Stomach (tissue), 4 donors: ENCODE measurements around the gene ZNF436.

Source experiments
- POLR2AphosphoS5 ChIP-seq, 3 donors: sonication (generic); formaldehyde crosslinking; IDR thresholded peaks; one replicate each; pipeline ENCODE4 v1.6.1; 2016; ENCODE audit warnings: antibody characterized with exemption in 3 of 3
- TF ChIP-seq, protein P1 (sequence below), 7 experiments: fragments of 450-650 bp in 4 of 7; fragments of 200-600 bp in 3 of 7; sonication (generic) in 3 of 7; IDR thresholded peaks; one replicate each; pipeline ENCODE4 v1.5.1; 2016 to 2019; ENCODE audit warnings: antibody characterized with exemption in 7 of 7, control low read depth in 2 of 7, mild to moderate bottlenecking in 1 of 7

DNA sequence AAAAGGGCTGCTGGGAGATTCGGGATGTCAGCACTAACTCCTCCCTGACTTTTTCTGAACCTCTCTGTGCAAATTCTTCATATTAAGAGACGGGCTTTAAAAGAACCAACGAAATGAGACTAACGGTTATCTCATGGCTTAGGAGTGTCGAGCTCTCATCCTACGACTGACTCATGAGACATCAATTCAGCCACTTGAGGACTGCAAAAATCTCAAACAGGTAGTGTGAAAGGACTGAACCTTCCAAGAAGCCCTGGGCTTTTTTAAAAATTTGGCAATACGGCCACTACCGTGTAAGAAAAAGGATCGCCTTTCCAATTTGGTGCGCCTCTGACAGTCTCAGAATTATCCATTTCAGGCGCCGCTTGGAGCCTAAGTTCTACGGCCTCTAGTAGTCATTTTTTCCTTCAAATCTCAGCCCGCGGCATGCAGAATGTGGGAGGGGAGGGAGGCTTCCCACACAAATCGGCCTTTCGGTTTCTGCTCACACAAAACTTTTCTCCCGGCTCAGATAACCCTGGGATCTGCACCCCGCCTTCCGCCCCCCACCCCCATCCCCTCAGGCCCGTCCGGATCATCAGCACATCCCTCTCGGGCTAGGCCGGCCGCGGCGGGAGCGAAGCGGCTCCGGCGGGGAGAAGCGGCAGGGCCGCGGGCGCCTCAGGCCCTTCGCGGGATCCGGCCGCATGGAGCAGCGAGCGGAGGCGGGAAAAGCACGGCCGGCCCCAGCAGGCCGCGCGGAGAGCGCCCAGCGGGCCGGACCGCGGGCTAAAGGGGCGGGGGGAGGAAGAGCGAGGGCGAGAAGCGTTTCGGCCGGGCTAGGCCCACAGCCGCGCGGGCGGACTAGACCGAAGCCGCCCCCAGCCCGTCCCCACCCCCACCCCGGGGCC lies 26.2 kb downstream of the ZNF436 start:
- TF ChIP-seq, protein P1, sequence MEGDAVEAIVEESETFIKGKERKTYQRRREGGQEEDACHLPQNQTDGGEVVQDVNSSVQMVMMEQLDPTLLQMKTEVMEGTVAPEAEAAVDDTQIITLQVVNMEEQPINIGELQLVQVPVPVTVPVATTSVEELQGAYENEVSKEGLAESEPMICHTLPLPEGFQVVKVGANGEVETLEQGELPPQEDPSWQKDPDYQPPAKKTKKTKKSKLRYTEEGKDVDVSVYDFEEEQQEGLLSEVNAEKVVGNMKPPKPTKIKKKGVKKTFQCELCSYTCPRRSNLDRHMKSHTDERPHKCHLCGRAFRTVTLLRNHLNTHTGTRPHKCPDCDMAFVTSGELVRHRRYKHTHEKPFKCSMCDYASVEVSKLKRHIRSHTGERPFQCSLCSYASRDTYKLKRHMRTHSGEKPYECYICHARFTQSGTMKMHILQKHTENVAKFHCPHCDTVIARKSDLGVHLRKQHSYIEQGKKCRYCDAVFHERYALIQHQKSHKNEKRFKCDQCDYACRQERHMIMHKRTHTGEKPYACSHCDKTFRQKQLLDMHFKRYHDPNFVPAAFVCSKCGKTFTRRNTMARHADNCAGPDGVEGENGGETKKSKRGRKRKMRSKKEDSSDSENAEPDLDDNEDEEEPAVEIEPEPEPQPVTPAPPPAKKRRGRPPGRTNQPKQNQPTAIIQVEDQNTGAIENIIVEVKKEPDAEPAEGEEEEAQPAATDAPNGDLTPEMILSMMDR (IDR thresholded peaks at IDR 0.05) = no peak
- no peak for TF ChIP-seq POLR2AphosphoS5 (IDR thresholded peaks at IDR 0.05)
